GM21737 (cell line): ENCODE data around the gene CLCN4.
A peak's percentile ranks its signal among the peaks of the same experiment; 100 is the strongest.

Experiments
- ATAC-seq: cut with Tn5 transposase; IDR thresholded peaks from one replicate; pipeline ENCODE4 v1.9.1; 2021; ENCODE audit warnings: mild to moderate bottlenecking, moderate library complexity; ENCODE audit not compliant: unreplicated experiment

The CLCN4 gene

GRCh38 chrX:10156199-10157031, at the start of gene CLCN4:
Gene CLCN4, plus strand, starts transcription at chrX:10156975. Its CDS starts 28,058 bp downstream, at chrX:10185033.
- ATAC-seq, result no peak

DNA sequence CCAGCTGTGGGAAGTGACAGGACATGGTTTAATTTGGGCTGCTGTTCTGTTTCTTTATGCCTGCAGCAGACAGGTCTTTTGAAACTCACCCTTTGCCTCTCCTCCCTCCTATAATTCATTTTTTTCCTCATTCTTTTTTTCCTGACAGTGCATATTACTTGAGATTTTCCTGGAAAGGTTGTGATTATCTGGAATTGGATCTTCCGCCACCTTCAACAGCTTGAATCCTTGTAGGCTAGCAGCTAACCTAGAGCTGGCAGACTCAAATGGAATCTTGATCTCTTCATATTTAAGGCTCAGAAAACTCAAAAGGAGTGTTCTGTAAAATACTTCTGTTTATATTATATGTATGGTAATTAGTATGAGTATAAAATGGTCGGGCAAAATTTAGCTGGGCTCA, 49.3 kb upstream of the CLCN4 start:
- ATAC-seq, result no peak

DNA sequence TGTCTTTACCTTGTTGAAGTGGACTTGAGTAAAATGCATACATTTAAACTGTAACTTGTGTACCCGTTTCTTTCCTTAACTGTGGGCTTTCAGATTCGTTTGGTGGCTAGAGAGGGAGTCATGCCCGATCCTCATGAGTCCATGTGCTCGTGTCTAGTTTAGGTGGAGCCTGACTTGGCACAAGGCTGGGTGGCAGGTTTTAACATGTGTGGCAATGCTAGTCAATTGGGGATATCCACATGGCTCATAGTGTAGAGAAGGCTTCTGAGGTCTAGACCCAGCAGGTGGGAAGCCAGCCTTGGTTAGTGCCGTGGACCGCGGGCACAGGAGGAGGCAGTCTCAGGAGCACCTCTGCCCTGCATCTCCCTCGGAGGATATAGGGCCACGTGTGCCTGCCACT, 48.5 kb upstream of the CLCN4 start:
- ATAC-seq, result no peak

DNA sequence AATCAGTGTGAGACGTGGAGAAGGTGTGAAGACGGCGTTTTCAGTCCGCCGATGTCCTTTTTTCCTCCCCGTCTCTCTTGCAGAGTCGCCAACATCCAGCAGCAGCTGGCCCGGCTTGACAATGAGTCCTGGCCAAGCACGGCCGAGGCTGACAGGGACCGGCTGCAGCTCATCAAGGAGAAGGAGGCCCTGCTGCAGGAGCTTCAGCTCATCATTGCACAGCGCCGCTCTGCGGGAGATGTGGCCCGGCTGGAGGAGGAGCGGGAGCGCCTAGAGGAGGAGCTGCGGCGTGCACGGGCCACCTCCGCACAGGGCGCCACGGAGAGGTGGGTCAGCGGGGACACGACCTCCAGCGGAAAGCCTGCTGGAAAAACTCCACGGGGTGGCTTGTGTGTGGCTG, 47.1 kb upstream of the CLCN4 start:
- no peak for ATAC-seq

DNA sequence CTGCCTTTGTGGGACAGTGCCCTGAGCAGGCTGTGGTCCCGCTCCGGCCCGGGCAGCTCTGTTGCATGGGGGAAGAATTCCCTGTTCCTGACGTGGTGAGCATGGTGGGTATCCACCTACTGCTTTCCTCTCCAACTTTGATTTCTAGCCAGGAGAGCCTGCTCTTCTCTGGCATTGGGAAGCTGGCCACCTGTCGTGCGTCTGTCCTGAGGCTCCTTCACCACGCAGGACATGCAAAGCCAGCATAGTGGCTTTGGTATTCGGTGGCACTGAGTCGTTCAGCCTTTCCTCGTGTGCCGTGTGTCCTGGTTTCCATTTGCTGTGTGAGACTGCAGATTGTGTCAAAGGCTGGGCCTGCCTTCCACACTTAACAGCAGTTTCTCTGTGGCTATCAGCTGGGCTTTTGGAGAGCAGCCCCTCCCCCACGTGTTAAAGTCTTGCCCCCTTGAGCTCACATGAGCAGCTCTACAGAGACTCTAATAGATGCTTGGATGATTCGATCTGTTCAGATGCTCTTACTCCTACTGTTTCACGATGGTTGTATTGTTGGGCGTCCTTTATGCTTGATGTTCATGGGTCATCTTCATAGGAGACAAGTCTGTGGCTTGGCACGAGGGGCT, 46.3 kb upstream of the CLCN4 start:
- no peak for ATAC-seq

GRCh38 chrX:10110984-10111363, 45.8 kb upstream of the CLCN4 start:
- peak; percentile 42 for ATAC-seq

DNA sequence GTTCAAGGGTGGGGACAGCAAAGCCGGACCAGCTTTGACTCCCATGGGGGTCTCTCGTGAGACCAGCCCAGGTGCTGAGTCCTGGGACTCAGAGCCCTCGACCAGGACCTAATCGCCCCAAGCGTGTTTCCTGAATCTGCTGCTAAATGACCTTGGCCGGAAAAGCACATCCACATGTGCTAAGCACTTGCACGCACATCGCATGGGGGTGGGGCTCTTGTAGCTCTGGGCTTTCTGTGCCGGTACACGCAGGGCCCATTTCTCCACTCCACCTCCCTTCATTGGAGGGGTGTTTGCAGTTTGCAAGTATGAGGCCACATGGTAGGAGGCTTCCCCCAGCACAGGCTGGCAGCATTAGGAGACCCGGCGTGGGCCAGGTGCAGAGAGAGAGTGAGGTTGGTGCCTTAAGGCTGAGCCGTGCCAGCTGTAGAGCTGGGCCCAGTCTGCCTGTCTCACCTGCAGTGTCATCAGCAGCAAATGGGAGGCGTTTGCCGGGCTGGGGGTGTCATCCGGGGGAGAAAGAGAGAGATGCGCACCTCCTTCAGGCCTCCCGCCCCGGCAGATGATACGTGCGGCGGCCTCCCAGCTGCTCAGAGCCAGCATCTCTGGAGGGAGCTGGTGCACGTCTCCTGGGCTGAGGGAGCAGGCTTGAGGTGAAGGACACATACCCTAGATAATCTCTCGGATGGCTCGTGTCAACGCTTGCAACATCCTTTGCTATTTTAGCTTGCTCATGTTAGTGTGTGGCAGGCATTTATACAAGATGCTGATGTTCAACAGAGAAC, 45.2 kb upstream of the CLCN4 start:
- ATAC-seq, result peak; percentile 39

DNA sequence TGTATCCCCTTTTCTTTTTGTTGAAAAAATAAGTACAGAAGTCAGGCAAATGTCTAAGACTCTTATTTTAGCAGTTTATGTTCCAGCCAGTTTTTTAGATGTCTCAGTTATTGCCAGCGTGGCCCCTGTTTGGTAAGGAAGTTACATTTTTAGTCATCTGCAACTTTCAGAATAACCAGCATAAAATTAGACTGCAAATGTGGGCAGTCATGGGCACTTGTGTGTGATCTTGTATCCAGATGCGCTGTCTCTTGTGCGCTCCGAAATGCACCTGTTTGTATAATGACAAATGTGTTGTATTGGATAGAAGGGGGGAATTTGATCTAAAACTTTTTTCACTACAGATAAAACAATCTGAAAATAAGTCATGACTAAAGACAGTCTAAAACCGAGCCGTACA, 44.3 kb upstream of the CLCN4 start:
- ATAC-seq, result no peak

DNA sequence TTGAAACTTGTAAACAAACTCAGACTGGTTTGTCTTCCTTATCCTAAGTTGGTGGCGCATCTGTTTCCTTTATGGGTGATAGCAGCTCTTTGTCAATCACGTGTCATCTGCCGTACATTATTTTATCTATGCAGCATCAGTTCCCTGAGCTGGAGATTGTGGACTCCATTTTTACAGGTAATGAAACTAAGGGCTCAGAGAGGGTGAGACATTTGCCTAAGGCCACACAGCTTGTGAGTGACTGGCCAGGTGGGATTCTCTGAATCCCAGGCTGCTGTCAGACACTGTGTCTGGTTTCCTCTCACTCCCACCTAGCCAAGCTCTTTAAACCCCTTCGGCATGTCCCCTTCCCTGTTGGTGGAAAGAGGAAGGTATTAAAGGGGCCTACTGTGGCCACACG, 41.7 kb upstream of the CLCN4 start:
- no peak for ATAC-seq

GRCh38 chrX:10117301-10117700, 39.5 kb upstream of the CLCN4 start:
- ATAC-seq, result no peak

GRCh38 chrX:10117864-10118377, 38.9 kb upstream of the CLCN4 start:
- ATAC-seq, result no peak

- ATAC-seq, result no peak
Observed at GRCh38 chrX:10118530-10118929, 38.2 kb upstream of the CLCN4 start.

- no peak for ATAC-seq
Observed at GRCh38 chrX:10119399-10119990, 37.3 kb upstream of the CLCN4 start.

- ATAC-seq, result no peak
Observed at GRCh38 chrX:10120331-10120730, 36.4 kb upstream of the CLCN4 start.

- no peak for ATAC-seq
Observed at GRCh38 chrX:10120828-10121227, 35.9 kb upstream of the CLCN4 start.

- ATAC-seq, result peak; percentile 79
Observed at GRCh38 chrX:10121787-10122186, 35.0 kb upstream of the CLCN4 start.

DNA sequence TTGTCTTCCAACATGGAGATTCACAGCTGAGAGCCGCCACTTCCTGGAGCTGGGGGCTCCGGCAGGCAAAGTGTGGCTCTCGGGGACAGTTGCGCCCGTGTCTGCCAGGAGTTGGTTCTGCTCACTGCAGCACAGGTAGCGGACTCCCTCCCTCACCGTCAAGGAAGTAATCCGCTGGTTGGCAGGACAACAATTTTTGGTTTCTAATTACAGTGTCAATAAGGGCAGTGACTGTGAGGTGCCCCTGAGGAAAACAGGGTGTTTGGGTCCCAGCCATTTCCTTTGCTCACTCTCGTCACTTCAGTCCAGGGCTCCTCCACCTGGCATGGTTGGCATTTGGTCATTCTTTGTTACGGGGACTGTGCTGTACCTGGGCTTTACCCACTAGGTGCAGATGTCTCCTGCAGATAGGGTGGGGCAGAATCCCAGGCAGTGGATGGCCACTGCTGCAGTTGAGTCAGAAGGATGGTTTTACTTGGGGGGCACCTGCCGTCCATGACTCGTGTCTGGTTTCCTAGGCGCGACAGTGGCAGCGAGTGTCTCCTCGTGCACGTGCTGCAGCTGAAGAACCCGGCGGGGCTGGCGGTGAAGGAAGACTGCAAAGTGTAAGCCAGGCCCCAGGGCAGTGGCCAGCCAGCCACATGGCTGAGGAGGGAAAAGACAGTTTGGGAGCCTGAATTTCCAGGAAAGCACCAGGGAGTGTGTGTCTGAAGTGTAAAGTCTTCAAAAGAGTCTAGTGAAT, 32.1 kb upstream of the CLCN4 start:
- no peak for ATAC-seq

- ATAC-seq, result no peak
Observed at GRCh38 chrX:10125248-10125615, 31.5 kb upstream of the CLCN4 start.

- no peak for ATAC-seq
Observed at GRCh38 chrX:10126044-10126443, 30.7 kb upstream of the CLCN4 start.

DNA sequence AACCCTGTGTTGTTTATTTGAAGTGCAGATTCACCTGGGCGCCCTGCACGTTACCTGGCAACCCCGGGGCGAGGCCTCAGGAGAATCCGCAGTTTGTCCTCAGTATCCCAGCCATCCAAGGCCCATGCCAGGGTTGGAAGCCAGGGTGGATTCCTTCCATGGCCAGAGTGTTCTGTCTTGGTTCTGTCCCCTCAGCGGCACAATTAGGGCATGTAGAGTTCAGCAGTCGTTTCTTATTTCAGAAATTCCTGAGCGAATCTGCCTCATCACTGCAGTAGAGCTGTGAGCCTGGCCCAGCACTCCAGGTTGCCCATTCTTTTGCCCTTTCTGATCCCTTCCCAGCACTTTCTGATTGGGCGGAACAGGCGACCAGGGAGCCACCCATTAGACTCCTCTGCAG, 29.9 kb upstream of the CLCN4 start:
- no peak for ATAC-seq

DNA sequence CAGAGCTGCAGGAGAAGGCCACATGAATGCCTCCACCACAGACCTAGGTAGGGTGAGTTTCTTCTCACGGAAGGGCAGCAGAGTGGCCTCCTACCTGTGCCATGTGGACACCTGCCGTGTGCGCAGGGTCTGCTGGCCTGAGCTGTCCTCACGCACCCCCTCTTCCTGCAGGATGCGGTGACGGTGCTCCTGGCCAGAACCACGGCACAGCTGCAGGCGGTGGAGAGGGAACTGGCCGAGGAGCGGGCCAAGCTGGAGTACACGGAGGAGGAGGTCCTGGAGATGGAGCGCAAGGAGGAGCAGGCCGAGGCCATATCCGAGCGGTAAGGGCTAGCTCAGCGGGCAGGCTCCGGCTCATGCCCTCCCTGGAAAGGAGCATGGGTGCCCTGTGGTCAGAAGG, 28.4 kb upstream of the CLCN4 start:
- ATAC-seq, result no peak
